ENCODE measurements around the gene TH. TPM values are rescaled to one million over a fixed set of nuclear protein-coding genes. Genes with fewer than 3 reads are reported as not detected.
A peak's percentile ranks its signal among the peaks of the same experiment; 100 is the strongest.

Gene TH
- total RNA-seq, 4 donors from 2014 or later: 1.3 TPM; not detected in 3

GRCh38 chr11:2154195-2154585 is 17.4 kb downstream of the TH start:
- Histone ChIP-seq H3K27ac (replicated peaks in 1 of 4) (no peak overlapping the region), H3K4me3 (no peak overlapping the region), H3K4me1 (peaks cover 7 to 11% (median 8%) of the 10 kb centered on the region in 4 donors), H3K36me3 (no peaks in the 10 kb centered on the region), H3K27me3 (peaks cover 0 to 60% (median 8%) of the 10 kb centered on the region in 4 donors), H3K9me3 (no peaks in the 10 kb centered on the region)
- intact Hi-C loops (cut with DNase I): loop anchor here (5.0 kb wide), 2 partner anchors 317 to 502 kb away; partner anchors contain the start of gene TNNI2
- 93% methylated on average over 2 of the region's 7 CpGs for WGBS
- TF ChIP-seq POLR2AphosphoS5 (IDR thresholded peaks at IDR 0.05) (no peak), POLR2A (IDR thresholded peaks at IDR 0.05; ENCODE audit: low read depth) (no peak), CTCF (IDR thresholded peaks at IDR 0.05) (no peak), EP300 (IDR thresholded peaks at IDR 0.05) (no peak)
- DNase-seq (ENCODE audit: extremely low spot score): no peak

- Histone ChIP-seq H3K9me3 (no peaks in the 10 kb centered on the region), H3K4me1 (peaks cover 7 to 11% (median 8%) of the 10 kb centered on the region in 4 donors), H3K27ac (replicated peaks in 1 of 4) (no peak overlapping the region), H3K4me3 (no peak overlapping the region), H3K27me3 (peaks cover 0 to 61% (median 10%) of the 10 kb centered on the region in 4 donors), H3K36me3 (no peaks in the 10 kb centered on the region)
- DNase-seq (ENCODE audit: extremely low spot score): no peak
- WGBS: 89% methylated on average over 4 of the region's 14 CpGs
- intact Hi-C loops (cut with DNase I): loop anchor here (2.0 to 5.0 kb wide), 3 partner anchors 271 to 501 kb away; partner anchors contain the start of gene TNNI2
- TF ChIP-seq POLR2A (IDR thresholded peaks at IDR 0.05; ENCODE audit: low read depth) (no peak), CTCF (IDR thresholded peaks at IDR 0.05) (no peak), POLR2AphosphoS5 (IDR thresholded peaks at IDR 0.05) (no peak), EP300 (IDR thresholded peaks at IDR 0.05) (no peak)
Measured at GRCh38 chr11:2153581-2154194, 17.9 kb downstream of the TH start.

- H3K27ac ChIP-seq (replicated peaks in 1 of 4): peak overlapping the region in 1 of 4 donors; percentile 28
- 0% methylated on average over 13 of the region's 22 CpGs for WGBS
- intact Hi-C loops (cut with DNase I): loop anchor here (2.0 to 5.0 kb wide), 4 partner anchors 269 to 499 kb away; partner anchors contain the start of gene TNNI2
Measured at GRCh38 chr11:2151500-2152257, 19.9 kb downstream of the TH start.

More at GRCh38 chr11:2151500-2152257, 19.9 kb downstream of the TH start:
- Histone ChIP-seq H3K4me3 (no peak overlapping the region), H3K4me1 (peaks cover 6 to 10% (median 8%) of the 10 kb centered on the region in 4 donors), H3K27me3 (peaks cover 0 to 61% (median 18%) of the 10 kb centered on the region in 4 donors), H3K9me3 (no peaks in the 10 kb centered on the region), H3K36me3 (no peaks in the 10 kb centered on the region)
- peak; percentile 94 for DNase-seq (ENCODE audit: extremely low spot score)
- no peak for TF ChIP-seq POLR2A (IDR thresholded peaks at IDR 0.05; ENCODE audit: low read depth)
- TF ChIP-seq CTCF (IDR thresholded peaks at IDR 0.05): peak; percentile 82 to 94 (median 83)
